IMR-90 (cell line): ENCODE data around the gene PLCB4. TPM values are rescaled to one million over a fixed set of nuclear protein-coding genes. Genes with fewer than 3 reads are reported as not detected.

ENCODE experiments used
- ATAC-seq: fragments of 200-7000 bp; cut with Tn5 transposase; 2 replicates; pipeline ENCODE4 v1.9.1; 2020; ENCODE audit warnings: low read depth, mild to moderate bottlenecking, moderate library complexity
- BruUV-seq: library from RNA; stranded (reverse); fragments of 400-500 nt; replicated peaks from 2 replicates; lab custom pipeline; 2021; lab: Mats Ljungman, UMichigan
- CTCF ChIA-PET: fragments of 300-600 bp; formaldehyde crosslinking; extraction: SDS; loops from one replicate; lab custom pipeline; 2021; ENCODE audit warnings: antibody characterized with exemption; lab: Yijun Ruan, JAX
- POLR2A ChIA-PET: fragments of 300-600 bp; sonication (Branson Sonifier 250); formaldehyde crosslinking; loops from one replicate; lab custom pipeline; 2022; ENCODE audit warnings: antibody characterized with exemption; ENCODE audit not compliant: unreplicated experiment; lab: Charles Lee
- DNase-seq: peaks from one replicate; pipeline ENCODE4 v3.0.0; 2013
- H2AFZ ChIP-seq: replicated peaks from 2 replicates; pipeline ENCODE3; 2013; ENCODE audit warnings: low read length, mild to moderate bottlenecking; ENCODE audit not compliant: poor library complexity
- H2AK5ac ChIP-seq: 2 replicates; pipeline ENCODE4 v1.6.1; 2013; ENCODE audit warnings: low read depth, low read length, inconsistent platforms
- H2AK9ac ChIP-seq: replicated peaks from 2 replicates; pipeline ENCODE3; 2013; ENCODE audit warnings: mild to moderate bottlenecking, low read depth, low read length, moderate library complexity; ENCODE audit not compliant: poor library complexity
- H2BK120ac ChIP-seq: 2 replicates; pipeline ENCODE4 v1.6.1; 2013; ENCODE audit warnings: low read depth, low read length, inconsistent platforms
- H2BK15ac ChIP-seq: 3 replicates; pipeline ENCODE4 v1.6.1; 2013; ENCODE audit warnings: low read depth, low read length, inconsistent platforms
- H2BK20ac ChIP-seq: 2 replicates; pipeline ENCODE4 v1.6.1; 2013; ENCODE audit warnings: low read depth, mild to moderate bottlenecking, inconsistent platforms, low read length, moderate library complexity
- H2BK5ac ChIP-seq: 2 replicates; pipeline ENCODE4 v1.6.1; 2013; ENCODE audit warnings: mild to moderate bottlenecking, low read depth, low read length, inconsistent platforms; ENCODE audit not compliant: poor library complexity, severe bottlenecking
- H3K14ac ChIP-seq: replicated peaks from 2 replicates; pipeline ENCODE4 v1.6.1; 2013; ENCODE audit warnings: low read depth, low read length, inconsistent platforms
- H3K18ac ChIP-seq: 2 replicates; pipeline ENCODE4 v1.6.1; 2013; ENCODE audit warnings: low read depth, low read length, control low read depth
- H3K23ac ChIP-seq: 2 replicates; pipeline ENCODE4 v1.6.1; 2013; ENCODE audit warnings: low read depth, low read length, inconsistent platforms
- H3K27ac ChIP-seq: 2 replicates; pipeline ENCODE4 v1.5.1; 2013; ENCODE audit warnings: mild to moderate bottlenecking, control low read depth, low read length; ENCODE audit not compliant: insufficient read depth
- H3K27me3 ChIP-seq: 2 replicates; pipeline ENCODE4 v1.6.1; 2013; ENCODE audit warnings: low read length; ENCODE audit not compliant: control insufficient read depth, insufficient read depth
- H3K36me3 ChIP-seq: 2 replicates; pipeline ENCODE4 v1.6.1; 2013; ENCODE audit warnings: low read length, mixed read lengths; ENCODE audit not compliant: control insufficient read depth, insufficient read depth
- H3K4ac ChIP-seq: 2 replicates; pipeline ENCODE4 v1.6.1; 2013; ENCODE audit warnings: low read depth, low read length, inconsistent platforms
- H3K4me1 ChIP-seq: 2 replicates; pipeline ENCODE4 v1.6.1; 2013; ENCODE audit warnings: low read length, mixed read lengths; ENCODE audit not compliant: control insufficient read depth, insufficient read depth
- H3K4me2 ChIP-seq: 2 replicates; pipeline ENCODE4 v1.6.1; 2013; ENCODE audit warnings: low read depth, mild to moderate bottlenecking, control low read depth, low read length, moderate library complexity
- H3K4me3 ChIP-seq: 2 replicates; pipeline ENCODE4 v1.5.1; 2013; ENCODE audit warnings: low read depth, mild to moderate bottlenecking, control low read depth, low read length, moderate library complexity; ENCODE audit not compliant: insufficient read depth
- H3K56ac ChIP-seq: 2 replicates; pipeline ENCODE4 v1.6.1; 2013; ENCODE audit warnings: low read length, inconsistent platforms; ENCODE audit not compliant: insufficient read depth; ENCODE audit errors: extremely low read depth
- H3K79me1 ChIP-seq, 2 experiments: 2 replicates each; pipeline ENCODE4 v1.6.1; 2013; ENCODE audit warnings: low read length in 2 of 2, inconsistent platforms in 1 of 2, low read depth in 1 of 2
- H3K9ac ChIP-seq: 2 replicates; pipeline ENCODE4 v1.6.1; 2013; ENCODE audit warnings: low read depth, low read length, control low read depth
- H3K9me1 ChIP-seq: 2 replicates; pipeline ENCODE4 v1.6.1; 2013; ENCODE audit warnings: low read length, inconsistent platforms; ENCODE audit not compliant: insufficient read depth
- H3K9me3 ChIP-seq: 2 replicates; pipeline ENCODE4 v1.6.1; 2013; ENCODE audit warnings: low read length; ENCODE audit not compliant: control insufficient read depth, insufficient read depth
- H4K20me1 ChIP-seq: 2 replicates; pipeline ENCODE4 v1.6.1; 2013; ENCODE audit warnings: low read length, inconsistent platforms; ENCODE audit not compliant: insufficient read depth
- H4K5ac ChIP-seq: 2 replicates; pipeline ENCODE4 v1.6.1; 2013; ENCODE audit warnings: mild to moderate bottlenecking, low read depth, low read length, control low read depth
- H4K8ac ChIP-seq, 2 experiments: 2 replicates each; pipeline ENCODE4 v1.6.1; 2013; ENCODE audit warnings: low read depth in 2 of 2, low read length in 2 of 2, control low read depth in 1 of 2, inconsistent platforms in 1 of 2
- H4K91ac ChIP-seq: 2 replicates; pipeline ENCODE4 v1.6.1; 2013; ENCODE audit warnings: low read depth, low read length, inconsistent platforms; ENCODE audit not compliant: insufficient read depth
- FOS ChIP-seq: fragments of 150-350 bp; IDR thresholded peaks from 2 replicates; pipeline ENCODE4 v1.6.1; 2016; ENCODE audit warnings: low read depth, low read length
- POLR2A ChIP-seq: IDR thresholded peaks from 2 replicates; pipeline ENCODE4 v1.6.1; 2012; ENCODE audit warnings: mild to moderate bottlenecking, low read depth, low read length
- WGBS, 2 experiments: methylation state at CpG; one replicate each; pipeline versions ENCODE4 v1.1.5 to v1.1.7; 2013; ENCODE audit warnings: missing lambda C conversion rate in 2 of 2; ENCODE audit not compliant: insufficient read length in 1 of 2; ENCODE audit errors: extremely low coverage in 2 of 2; 5-methylcytosine and 5-hydroxymethylcytosine counted together
- dilution Hi-C: fragments of 300-500 bp; cut with HindIII; formaldehyde crosslinking; loops from one replicate; pipeline ENCODE4 v1.14.3; 2018; ENCODE audit warnings: low sequenced_read_pairs; ENCODE audit not compliant: unreplicated experiment
- in situ Hi-C: fragments of 300-500 bp; cut with MboI; formaldehyde crosslinking; loops from 3 replicates; pipeline ENCODE4 v1.14.3; 2019; ENCODE audit warnings: low sequenced_read_pairs, inconsistent platforms, mixed read lengths
- intact Hi-C: fragments of 100-400 bp; cut with micrococcal nuclease; formaldehyde crosslinking; loops from 2 replicates; pipeline ENCODE4 v1.10.0; 2022
- polyA plus RNA-seq, 3 experiments: library from polyadenylated mRNA; depleted of rRNA; stranded (reverse); fragments of >200 nt; gene quantifications; 2 replicates each; pipeline ENCODE4 v1.2.3, GENCODE V29; 2012; ENCODE audit warnings: low replicate concordance in 1 of 3
- total RNA-seq: library from RNA; depleted of rRNA; stranded (reverse); fragments of >200 nt; gene quantifications from 2 replicates; pipeline ENCODE4 v1.2.3, GENCODE V29; 2012

PLCB4 gene
- total and polyA plus RNA-seq, 2 of the 4 experiments (the other 2 are of a cell fraction) = 12.5 to 24.0 TPM

GRCh38 chr20:9200620-9201019, 131.7 kb downstream of the PLCB4 start:
- ATAC-seq = peak; percentile 64

More at GRCh38 chr20:9200620-9201019, 131.7 kb downstream of the PLCB4 start:
- peak overlapping the region; percentile 25 for H2BK5ac ChIP-seq
- dilution Hi-C loops = no loop called here
- H4K91ac ChIP-seq = no peak overlapping the region
- H2BK120ac ChIP-seq = peak overlapping the region; percentile 78
- TF ChIP-seq POLR2A (no peak), FOS (no peak)
- H3K27ac ChIP-seq = no peak overlapping the region
- H3K4me2 ChIP-seq = peak overlapping the region; percentile 48; the same call in 1 of the 2 replicates
- H2AK9ac ChIP-seq = no peak overlapping the region
- no peaks in the 10 kb centered on the region for H3K27me3 ChIP-seq
- no peak overlapping the region for H3K9ac ChIP-seq
- BruUV-seq = no TSS peak
- 0 out of 2 replicates have a peak overlapping the region, but pooled peaks have one; percentile 84 for H2AK5ac ChIP-seq
- ChIA-PET POLR2A (no interaction called here), CTCF (interaction anchor here (0.5 kb wide), 1 partner anchor 9 kb away, joined by 8 read pairs; no protein-coding TSS in a partner anchor)
- intact Hi-C loops = no loop called here
- H3K36me3 ChIP-seq = no peaks in the 10 kb centered on the region
- peak overlapping the region; percentile 12; the same call in 1 of the 2 replicates for H2BK20ac ChIP-seq
- no peak overlapping the region for H3K23ac ChIP-seq
- WGBS, 2 experiments = 89% methylated on average over 1 of the region's 1 CpG; no CpG with 5 or more reads in 1 of the 2 experiments
- peaks cover 5% of the 10 kb centered on the region for H3K9me1 ChIP-seq
- peak overlapping the region; percentile 48 for H3K14ac ChIP-seq
- no peak overlapping the region for H3K4ac ChIP-seq
- in situ Hi-C loops = no loop called here
- H3K79me1 ChIP-seq = peaks cover 17 to 59% of the 10 kb centered on the region in 2 experiments
- no peak overlapping the region for H3K4me3 ChIP-seq
- no peak overlapping the region for H2AFZ ChIP-seq
- H2BK15ac ChIP-seq = no peak overlapping the region
- no peak overlapping the region for H3K18ac ChIP-seq
- peaks cover 7% of the 10 kb centered on the region; the same call in 1 of the 2 replicates for H4K20me1 ChIP-seq
- peak overlapping the region in 1 of 2 experiments; percentile 23; a peak in 1 of 4 replicates for H4K8ac ChIP-seq
- H3K56ac ChIP-seq = no peak overlapping the region
- no peak overlapping the region for H4K5ac ChIP-seq
- DNase-seq = peak; percentile 68
- no peaks in the 10 kb centered on the region for H3K9me3 ChIP-seq
- H3K4me1 ChIP-seq = peaks cover 18% of the 10 kb centered on the region
